Breast epithelium (tissue), 3 donors: ENCODE data around the gene SLC37A3.

Experiments used
- CTCF ChIP-seq, 3 donors: fragments of 450-650 bp; IDR thresholded peaks; one replicate each; pipeline ENCODE4 v1.5.1; 2016 to 2017; ENCODE audit warnings: antibody characterized with exemption in 3 of 3, mild to moderate bottlenecking in 3 of 3, moderate library complexity in 3 of 3
- POLR2A ChIP-seq: fragments of 450-650 bp; IDR thresholded peaks from one replicate; pipeline ENCODE4 v1.6.1; 2016; ENCODE audit warnings: antibody characterized with exemption, mild to moderate bottlenecking, moderate library complexity

GRCh38 chr7:140439359-140439758 lies 41.0 kb upstream of the SLC37A3 start:
- no peak for TF ChIP-seq CTCF (IDR thresholded peaks at IDR 0.05)
- no peak for TF ChIP-seq POLR2A
